ENCODE measurements around the gene RNU6-1.

DNA sequence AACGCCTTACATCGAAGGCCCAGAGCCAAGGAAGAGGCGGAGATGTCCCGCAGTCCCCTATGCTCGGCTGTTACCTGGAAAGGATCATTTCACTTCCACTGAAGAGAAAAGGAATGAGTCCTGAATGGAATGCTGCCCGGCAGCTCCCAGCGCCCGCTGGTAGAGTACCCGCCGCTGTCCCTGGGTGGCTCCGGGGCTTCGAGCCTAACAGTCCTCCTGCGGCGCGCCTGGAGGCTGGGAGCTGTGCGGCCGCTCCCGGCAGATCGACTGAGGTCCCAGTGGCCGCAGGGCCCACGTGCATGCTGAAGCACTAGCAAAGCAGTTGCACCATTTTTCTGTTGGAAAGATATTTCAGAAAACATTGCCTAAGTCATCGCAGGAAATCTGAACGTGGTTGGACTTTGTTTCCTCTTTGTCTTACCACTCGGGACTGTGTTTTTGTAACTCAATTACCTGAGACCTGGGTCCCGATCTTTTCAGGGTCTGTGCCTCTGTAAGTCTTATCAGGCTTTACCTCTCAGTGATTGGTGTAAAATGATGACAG, 984 bp downstream of the RNU6-1 start:
- TF ChIP-seq CTCF (IDR thresholded peaks at IDR 0.05) (peak in 2 of 4 donors; percentile 11 to 22), POLR2A (IDR thresholded peaks at IDR 0.05) (peak; percentile 30)

All from right lobe of liver (tissue), 4 donors.